Fibroblast of the aortic adventitia (primary cell): ENCODE results near the gene VPS35L. TPM values are rescaled to one million over a fixed set of nuclear protein-coding genes. Genes with fewer than 3 reads are reported as not detected.

Experiments used
- DNase-seq: peaks from one replicate; pipeline ENCODE4 v3.0.0-alpha.2; 2010; ENCODE audit warnings: low read depth
- H3K4me3 ChIP-seq: 2 replicates; pipeline ENCODE4 v1.5.1; 2011; ENCODE audit warnings: low read depth, mild to moderate bottlenecking, control low read depth, low read length, moderate library complexity
- CTCF ChIP-seq: IDR thresholded peaks from 2 replicates; pipeline ENCODE4 v1.5.1; 2011; ENCODE audit warnings: mild to moderate bottlenecking, low read length, control low read depth, inconsistent platforms; ENCODE audit not compliant: insufficient read depth
- total RNA-seq: library from RNA; depleted of rRNA; stranded (reverse); fragments of >200 nt; gene quantifications from 2 replicates; pipeline ENCODE4 v1.2.3, GENCODE V29; 2012; ENCODE audit warnings: low replicate concordance

Gene VPS35L
- total RNA-seq, 1 donor = 67.7 TPM

- no peak for DNase-seq
- no peak for TF ChIP-seq CTCF
- H3K4me3 ChIP-seq = no peak overlapping the region
These were observed 154.1 kb downstream of the VPS35L start for GRCh38 chr16:19709381-19710136.

GRCh38 chr16:19710191-19710908 is 154.8 kb downstream of the VPS35L start:
- no peak for TF ChIP-seq CTCF
- no peak overlapping the region for H3K4me3 ChIP-seq
- no peak for DNase-seq

- DNase-seq = no peak
- TF ChIP-seq CTCF = no peak
- H3K4me3 ChIP-seq = no peak overlapping the region
These were observed 155.6 kb downstream of the VPS35L start for GRCh38 chr16:19710991-19711545.

GRCh38 chr16:19711643-19712042 is 156.1 kb downstream of the VPS35L start:
- no peak for TF ChIP-seq CTCF
- H3K4me3 ChIP-seq = no peak overlapping the region
- DNase-seq = no peak

GRCh38 chr16:19712418-19713058 is 157.0 kb downstream of the VPS35L start:
- no peak for TF ChIP-seq CTCF
- H3K4me3 ChIP-seq = no peak overlapping the region
- DNase-seq = no peak

- DNase-seq = no peak
- no peak overlapping the region for H3K4me3 ChIP-seq
- no peak for TF ChIP-seq CTCF
These were observed 158.2 kb downstream of the VPS35L start for GRCh38 chr16:19713697-19714096.
